ENCODE results near the gene DIAPH1.

Gene DIAPH1

DNA sequence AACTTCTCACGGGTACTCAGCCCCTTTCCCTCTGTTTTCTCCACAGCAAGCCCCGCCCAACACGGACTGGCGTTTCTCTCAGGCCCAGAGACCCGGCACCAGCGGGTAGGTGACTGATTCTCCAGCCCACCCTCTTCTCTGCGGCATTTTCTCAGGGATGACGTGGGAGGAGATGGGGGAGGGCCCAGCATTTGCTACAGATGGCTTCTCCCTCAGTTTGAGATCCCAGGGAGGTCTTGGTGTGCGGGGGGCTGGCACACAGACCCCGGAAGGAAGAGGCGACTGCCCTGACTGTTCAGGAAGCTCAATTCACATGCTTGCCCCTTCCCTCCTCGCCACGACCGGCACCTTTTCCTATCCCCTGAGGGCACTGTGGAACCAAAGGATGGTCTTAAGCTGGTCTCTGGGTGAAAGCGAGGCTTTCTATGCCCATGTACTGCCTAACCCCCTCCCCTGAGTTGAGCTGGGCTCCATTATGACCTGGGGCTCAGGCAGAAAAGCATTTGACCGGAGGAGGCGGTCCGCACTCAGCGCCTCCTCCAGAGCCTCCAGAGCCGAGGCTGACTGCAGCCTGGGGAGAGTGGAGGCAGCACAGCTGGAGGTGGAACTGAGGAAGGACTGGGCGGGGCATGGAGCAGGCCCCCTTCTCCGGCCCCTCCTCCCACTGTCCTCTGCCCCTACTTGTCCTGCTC is 123.9 kb downstream of the DIAPH1 start:
- Histone ChIP-seq H3K4me3 (ENCODE audit: low read length) (peak overlapping the region; percentile 45), H3K79me2 (ENCODE audit: control insufficient read depth, low read length) (peaks cover 42% of the 10 kb centered on the region), H3K4me2 (ENCODE audit: low read length) (peak overlapping the region; percentile 48), H3K4me1 (ENCODE audit: control insufficient read depth, low read length) (peaks cover 62% of the 10 kb centered on the region), H3K9me2 (replicated peaks; ENCODE audit: control insufficient read depth, low read length) (no peaks in the 10 kb centered on the region), H3K27ac (ENCODE audit: low read depth, low read length) (no peak overlapping the region), H3K9me3 (ENCODE audit: control insufficient read depth, insufficient read depth, low read length) (no peaks in the 10 kb centered on the region), H3K27me3 (ENCODE audit: control insufficient read depth, low read length) (no peaks in the 10 kb centered on the region), H3F3A (ENCODE audit: control insufficient read depth, insufficient read depth) (peaks cover 5% of the 10 kb centered on the region; the same call in 1 of the 2 replicates), H3K36me3 (ENCODE audit: control insufficient read depth, low read length) (peaks cover 84% of the 10 kb centered on the region), H4K20me1 (ENCODE audit: control insufficient read depth, insufficient read depth, low read depth, low read length) (no peaks in the 10 kb centered on the region)
- TF ChIP-seq, protein P1, sequence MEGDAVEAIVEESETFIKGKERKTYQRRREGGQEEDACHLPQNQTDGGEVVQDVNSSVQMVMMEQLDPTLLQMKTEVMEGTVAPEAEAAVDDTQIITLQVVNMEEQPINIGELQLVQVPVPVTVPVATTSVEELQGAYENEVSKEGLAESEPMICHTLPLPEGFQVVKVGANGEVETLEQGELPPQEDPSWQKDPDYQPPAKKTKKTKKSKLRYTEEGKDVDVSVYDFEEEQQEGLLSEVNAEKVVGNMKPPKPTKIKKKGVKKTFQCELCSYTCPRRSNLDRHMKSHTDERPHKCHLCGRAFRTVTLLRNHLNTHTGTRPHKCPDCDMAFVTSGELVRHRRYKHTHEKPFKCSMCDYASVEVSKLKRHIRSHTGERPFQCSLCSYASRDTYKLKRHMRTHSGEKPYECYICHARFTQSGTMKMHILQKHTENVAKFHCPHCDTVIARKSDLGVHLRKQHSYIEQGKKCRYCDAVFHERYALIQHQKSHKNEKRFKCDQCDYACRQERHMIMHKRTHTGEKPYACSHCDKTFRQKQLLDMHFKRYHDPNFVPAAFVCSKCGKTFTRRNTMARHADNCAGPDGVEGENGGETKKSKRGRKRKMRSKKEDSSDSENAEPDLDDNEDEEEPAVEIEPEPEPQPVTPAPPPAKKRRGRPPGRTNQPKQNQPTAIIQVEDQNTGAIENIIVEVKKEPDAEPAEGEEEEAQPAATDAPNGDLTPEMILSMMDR (IDR thresholded peaks at IDR 0.05; ENCODE audit: low read depth, low read length, poor library complexity, severe bottlenecking), result no peak
- TF ChIP-seq EZH2phosphoT487 (IDR thresholded peaks at IDR 0.05; ENCODE audit: borderline replicate concordance, low read length), result no peak

DNA sequence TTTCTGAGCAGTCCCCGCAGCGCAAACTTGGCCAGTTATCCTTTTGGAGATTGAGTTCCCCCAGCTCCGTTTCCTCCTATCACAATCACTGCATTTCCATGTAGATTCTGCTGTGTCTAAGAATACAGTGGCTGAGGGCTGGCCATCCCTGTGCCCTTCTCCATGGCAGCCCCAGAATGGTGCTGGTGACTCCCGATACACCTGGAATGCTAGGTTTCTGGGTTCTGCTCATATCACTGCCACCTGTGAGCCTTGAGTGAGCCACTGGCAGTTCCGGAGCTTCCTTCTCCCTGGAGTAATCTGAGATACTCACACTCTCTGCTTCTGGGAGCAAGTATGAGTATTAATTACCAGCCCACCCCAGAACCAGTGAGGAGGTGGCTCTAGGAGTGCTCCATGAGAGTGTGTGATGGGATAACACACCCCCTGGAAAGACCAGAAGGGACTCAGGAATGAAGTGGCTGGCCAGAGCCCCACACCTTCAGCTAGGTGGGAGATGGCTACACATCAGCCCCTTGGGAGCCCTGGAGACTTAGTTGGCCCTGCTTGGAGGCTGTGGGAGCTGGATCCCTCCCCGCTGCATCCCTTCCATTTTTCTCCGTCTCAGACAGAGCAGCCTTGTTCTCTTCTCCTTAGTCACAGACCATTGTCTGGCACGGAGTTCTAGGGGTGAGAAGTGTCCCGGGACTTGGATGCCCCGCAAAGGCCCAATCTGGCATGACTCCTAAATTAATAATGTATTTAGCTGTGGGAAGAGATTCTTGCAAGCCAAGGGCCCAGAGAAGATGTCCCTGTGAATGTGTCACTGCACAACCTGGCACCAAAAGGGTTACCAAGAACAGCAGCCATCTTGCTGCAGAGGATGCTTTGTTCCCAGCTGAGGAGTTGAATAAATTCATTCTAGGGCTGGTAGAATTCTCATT is 125.0 kb downstream of the DIAPH1 start:
- peak overlapping the region; percentile 48 for H3K4me2 ChIP-seq (ENCODE audit: low read length)
- no peaks in the 10 kb centered on the region for H3K9me3 ChIP-seq (ENCODE audit: control insufficient read depth, insufficient read depth, low read length)
- no peaks in the 10 kb centered on the region for H3K9me2 ChIP-seq (replicated peaks; ENCODE audit: control insufficient read depth, low read length)
- peaks cover 65% of the 10 kb centered on the region for H3K4me1 ChIP-seq (ENCODE audit: control insufficient read depth, low read length)
- H3K27ac ChIP-seq (ENCODE audit: low read depth, low read length), result 0 out of 2 replicates have a peak overlapping the region, but pooled peaks have one; percentile 23
- H3K4me3 ChIP-seq (ENCODE audit: low read length), result no peak overlapping the region
- no peaks in the 10 kb centered on the region for H3K27me3 ChIP-seq (ENCODE audit: control insufficient read depth, low read length)
- H3F3A ChIP-seq (ENCODE audit: control insufficient read depth, insufficient read depth), result peaks cover 5% of the 10 kb centered on the region; the same call in 1 of the 2 replicates
- peaks cover 54% of the 10 kb centered on the region for H3K79me2 ChIP-seq (ENCODE audit: control insufficient read depth, low read length)
- no peaks in the 10 kb centered on the region for H4K20me1 ChIP-seq (ENCODE audit: control insufficient read depth, insufficient read depth, low read depth, low read length)
- TF ChIP-seq, protein P1 (IDR thresholded peaks at IDR 0.05; ENCODE audit: low read depth, low read length, poor library complexity, severe bottlenecking), result no peak
- no peak for TF ChIP-seq EZH2phosphoT487 (IDR thresholded peaks at IDR 0.05; ENCODE audit: borderline replicate concordance, low read length)
- H3K36me3 ChIP-seq (ENCODE audit: control insufficient read depth, low read length), result peaks cover 88% of the 10 kb centered on the region

DNA sequence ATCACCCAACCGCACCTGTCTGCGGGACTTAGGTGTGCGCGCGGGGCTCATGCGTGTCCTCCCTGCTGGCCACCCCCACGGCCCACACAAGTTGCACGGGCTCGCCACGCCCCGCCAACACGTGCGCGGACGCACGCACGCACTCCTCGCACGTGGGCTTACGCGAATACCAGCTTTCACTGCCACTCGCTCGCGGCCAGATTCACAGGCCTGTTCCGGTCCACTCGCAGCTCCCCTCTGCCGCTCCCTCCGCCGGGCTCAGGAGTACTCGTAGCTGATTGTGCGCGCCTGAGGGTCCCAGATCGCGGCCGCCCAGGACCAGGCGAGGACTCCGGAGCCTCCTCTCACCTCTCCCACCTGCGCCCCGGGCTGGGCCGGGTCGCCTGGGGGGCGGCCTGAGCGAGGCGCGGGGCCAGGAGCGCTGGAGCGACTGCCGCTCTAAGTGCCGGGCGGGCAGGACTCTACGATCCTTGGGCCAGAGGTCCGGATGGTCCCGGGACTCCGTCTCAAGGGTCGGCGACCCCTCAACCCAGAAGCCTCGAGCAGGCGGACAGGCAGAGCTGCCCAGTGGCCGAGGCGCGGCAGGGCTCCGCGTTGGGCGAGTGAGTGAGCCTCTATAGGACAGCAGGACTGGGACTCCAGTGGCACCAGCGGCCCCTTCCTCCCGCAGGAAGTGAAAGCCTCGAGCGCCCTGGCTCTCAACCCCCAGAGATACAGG is 126.5 kb downstream of the DIAPH1 start:
- Histone ChIP-seq H3K4me2 (ENCODE audit: low read length) (peak overlapping the region; percentile 63), H3K36me3 (ENCODE audit: control insufficient read depth, low read length) (peaks cover 93% of the 10 kb centered on the region), H3K9me3 (ENCODE audit: control insufficient read depth, insufficient read depth, low read length) (no peaks in the 10 kb centered on the region), H3K4me3 (ENCODE audit: low read length) (peak overlapping the region; percentile 58), H3K9me2 (replicated peaks; ENCODE audit: control insufficient read depth, low read length) (no peaks in the 10 kb centered on the region), H4K20me1 (ENCODE audit: control insufficient read depth, insufficient read depth, low read depth, low read length) (no peaks in the 10 kb centered on the region), H3F3A (ENCODE audit: control insufficient read depth, insufficient read depth) (peaks cover 5% of the 10 kb centered on the region; the same call in 1 of the 2 replicates), H3K27me3 (ENCODE audit: control insufficient read depth, low read length) (no peaks in the 10 kb centered on the region), H3K27ac (ENCODE audit: low read depth, low read length) (no peak overlapping the region), H3K4me1 (ENCODE audit: control insufficient read depth, low read length) (peaks cover 71% of the 10 kb centered on the region), H3K79me2 (ENCODE audit: control insufficient read depth, low read length) (peaks cover 68% of the 10 kb centered on the region)
- TF ChIP-seq EZH2phosphoT487 (IDR thresholded peaks at IDR 0.05; ENCODE audit: borderline replicate concordance, low read length), result no peak
- TF ChIP-seq, protein P1 (IDR thresholded peaks at IDR 0.05; ENCODE audit: low read depth, low read length, poor library complexity, severe bottlenecking), result no peak

All from DOHH2 (cell line).